ENCODE data around the gene LAMP5. TPM values are rescaled to one million over a fixed set of nuclear protein-coding genes. Genes with fewer than 3 reads are reported as not detected.

Gene LAMP5
- polyA plus RNA-seq, 1 donor (not counting 4 experiments of a cell fraction or from before 2014, with no cell fraction given) = not detected

DNA sequence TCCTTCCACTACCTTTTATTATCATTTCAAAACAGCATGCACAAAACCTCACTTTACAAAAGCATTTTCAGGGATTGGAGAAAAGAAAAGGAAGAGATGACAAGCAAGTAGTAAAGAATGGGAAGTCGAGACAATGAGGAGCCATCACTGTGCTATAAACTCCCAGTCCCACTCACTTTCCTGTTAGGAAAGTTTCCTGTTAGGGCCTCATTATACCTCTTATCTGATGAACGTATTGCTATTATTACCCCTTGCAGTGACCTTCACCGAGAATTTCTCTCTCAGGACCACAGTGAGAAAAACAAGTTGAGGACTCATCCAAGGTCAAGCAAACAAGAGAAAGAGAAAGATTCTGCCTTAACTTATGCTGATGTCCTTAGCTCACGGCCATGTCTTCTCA, 28.8 kb downstream of the LAMP5 start:
- H3K9ac ChIP-seq (ENCODE audit: control insufficient read depth, extremely low read depth, insufficient read depth, low read length) = no peak overlapping the region
- TF ChIP-seq, protein P1, sequence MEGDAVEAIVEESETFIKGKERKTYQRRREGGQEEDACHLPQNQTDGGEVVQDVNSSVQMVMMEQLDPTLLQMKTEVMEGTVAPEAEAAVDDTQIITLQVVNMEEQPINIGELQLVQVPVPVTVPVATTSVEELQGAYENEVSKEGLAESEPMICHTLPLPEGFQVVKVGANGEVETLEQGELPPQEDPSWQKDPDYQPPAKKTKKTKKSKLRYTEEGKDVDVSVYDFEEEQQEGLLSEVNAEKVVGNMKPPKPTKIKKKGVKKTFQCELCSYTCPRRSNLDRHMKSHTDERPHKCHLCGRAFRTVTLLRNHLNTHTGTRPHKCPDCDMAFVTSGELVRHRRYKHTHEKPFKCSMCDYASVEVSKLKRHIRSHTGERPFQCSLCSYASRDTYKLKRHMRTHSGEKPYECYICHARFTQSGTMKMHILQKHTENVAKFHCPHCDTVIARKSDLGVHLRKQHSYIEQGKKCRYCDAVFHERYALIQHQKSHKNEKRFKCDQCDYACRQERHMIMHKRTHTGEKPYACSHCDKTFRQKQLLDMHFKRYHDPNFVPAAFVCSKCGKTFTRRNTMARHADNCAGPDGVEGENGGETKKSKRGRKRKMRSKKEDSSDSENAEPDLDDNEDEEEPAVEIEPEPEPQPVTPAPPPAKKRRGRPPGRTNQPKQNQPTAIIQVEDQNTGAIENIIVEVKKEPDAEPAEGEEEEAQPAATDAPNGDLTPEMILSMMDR (optimal IDR thresholded peaks at IDR 0.05 in 1 of 3, IDR thresholded peaks at IDR 0.05 in 1 of 3, conservative IDR thresholded peaks at IDR 0.05 in 1 of 3; ENCODE audit: extremely low read depth in 1 of 3, insufficient read depth in 2 of 3, low read length in 3 of 3) = no peak
- no peak for TF ChIP-seq EZH2 (IDR thresholded peaks at IDR 0.05; ENCODE audit: low read length)
- DNase-seq (ENCODE audit: low read depth, low spot score) (no peak), FAIRE-seq (no peak)
- dilution Hi-C loops (cut with MboI; ENCODE audit: extremely low pct_ligation_motif_present, low sequenced_read_pairs) = no loop called here
- no peaks in the 10 kb centered on the region for H3K4me1 ChIP-seq (ENCODE audit: control insufficient read depth, extremely low read depth, insufficient read depth, low read length)
- H4K20me1 ChIP-seq (ENCODE audit: control insufficient read depth, extremely low read depth, insufficient read depth, low read length) = no peaks in the 10 kb centered on the region
- no peak overlapping the region for H2AFZ ChIP-seq (ENCODE audit: control insufficient read depth, low read length)
- H3K27me3 ChIP-seq (ENCODE audit: control insufficient read depth, extremely low read depth, insufficient read depth, low read length) = no peaks in the 10 kb centered on the region
- H3K4me2 ChIP-seq (ENCODE audit: control insufficient read depth, extremely low read depth, insufficient read depth, low read depth, low read length) = no peak overlapping the region
- no peak overlapping the region for H3K4me3 ChIP-seq (ENCODE audit: control insufficient read depth in 2 of 3, extremely low read depth in 1 of 3, insufficient read depth in 2 of 3, low read depth in 1 of 3, low read length in 3 of 3)
- H3K27ac ChIP-seq (ENCODE audit: control insufficient read depth, insufficient read depth, low read length) = no peak overlapping the region
- H3K9me1 ChIP-seq (ENCODE audit: control insufficient read depth, extremely low read depth, insufficient read depth, low read length) = no peaks in the 10 kb centered on the region
- no peaks in the 10 kb centered on the region for H3K9me3 ChIP-seq (ENCODE audit: control insufficient read depth, low read depth, low read length)
- no peaks in the 10 kb centered on the region for H3K36me3 ChIP-seq (ENCODE audit: control insufficient read depth in 2 of 2, extremely low read depth in 1 of 2, insufficient read depth in 2 of 2, low read length in 2 of 2)
- no peaks in the 10 kb centered on the region for H3K79me2 ChIP-seq (ENCODE audit: control insufficient read depth, insufficient read depth, low read length)

DNA sequence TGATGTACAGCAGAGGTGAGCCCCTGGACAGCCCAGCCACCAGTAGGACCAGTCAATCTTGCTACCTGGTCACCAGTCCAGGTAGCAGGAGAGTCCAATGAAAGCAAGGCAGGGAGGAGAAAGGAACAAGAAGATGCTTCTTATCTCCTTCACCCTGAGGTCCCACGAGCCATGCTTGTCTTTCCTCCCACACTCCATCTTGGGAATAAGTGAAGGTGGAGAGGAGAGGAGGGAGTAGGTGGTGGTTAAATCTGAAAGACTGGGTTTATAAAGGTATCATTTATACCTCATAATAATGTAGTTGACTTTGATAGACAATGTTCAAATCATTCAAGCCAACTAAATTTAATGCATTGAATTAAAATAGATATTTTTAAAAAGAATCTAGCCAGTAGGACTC, 35.9 kb downstream of the LAMP5 start:
- no peak for DNase-seq (ENCODE audit: low read depth, low spot score)
- dilution Hi-C loops (cut with MboI; ENCODE audit: extremely low pct_ligation_motif_present, low sequenced_read_pairs) = no loop called here
- Histone ChIP-seq H3K9me1 (ENCODE audit: control insufficient read depth, extremely low read depth, insufficient read depth, low read length) (no peaks in the 10 kb centered on the region), H3K36me3 (ENCODE audit: control insufficient read depth in 2 of 2, extremely low read depth in 1 of 2, insufficient read depth in 2 of 2, low read length in 2 of 2) (no peaks in the 10 kb centered on the region), H3K79me2 (ENCODE audit: control insufficient read depth, insufficient read depth, low read length) (no peaks in the 10 kb centered on the region), H4K20me1 (ENCODE audit: control insufficient read depth, extremely low read depth, insufficient read depth, low read length) (no peaks in the 10 kb centered on the region), H3K4me3 (ENCODE audit: control insufficient read depth in 2 of 3, extremely low read depth in 1 of 3, insufficient read depth in 2 of 3, low read depth in 1 of 3, low read length in 3 of 3) (no peak overlapping the region), H3K9ac (ENCODE audit: control insufficient read depth, extremely low read depth, insufficient read depth, low read length) (no peak overlapping the region), H3K27me3 (ENCODE audit: control insufficient read depth, extremely low read depth, insufficient read depth, low read length) (no peaks in the 10 kb centered on the region), H3K4me2 (ENCODE audit: control insufficient read depth, extremely low read depth, insufficient read depth, low read depth, low read length) (no peak overlapping the region), H3K9me3 (ENCODE audit: control insufficient read depth, low read depth, low read length) (no peaks in the 10 kb centered on the region), H2AFZ (ENCODE audit: control insufficient read depth, low read length) (no peak overlapping the region), H3K4me1 (ENCODE audit: control insufficient read depth, extremely low read depth, insufficient read depth, low read length) (no peaks in the 10 kb centered on the region), H3K27ac (ENCODE audit: control insufficient read depth, insufficient read depth, low read length) (no peak overlapping the region)
- TF ChIP-seq EZH2 (IDR thresholded peaks at IDR 0.05; ENCODE audit: low read length) = no peak
- TF ChIP-seq, protein P1 (optimal IDR thresholded peaks at IDR 0.05 in 1 of 3, IDR thresholded peaks at IDR 0.05 in 1 of 3, conservative IDR thresholded peaks at IDR 0.05 in 1 of 3; ENCODE audit: extremely low read depth in 1 of 3, insufficient read depth in 2 of 3, low read length in 3 of 3) = no peak
- no peak for FAIRE-seq
